Fibroblast of skin of right quadriceps (primary cell): ENCODE measurements around the gene TARBP2.

ENCODE experiments used
- DNase-seq: peaks from one replicate; pipeline ENCODE4 v3.0.0-alpha.2; 2013

The TARBP2 gene

GRCh38 chr12:53476769-53477209 lies 24.3 kb upstream of the TARBP2 start:
- DNase-seq, result peak; percentile 45

- no peak for DNase-seq
These were observed 22.2 kb upstream of the TARBP2 start for GRCh38 chr12:53478865-53479264.

GRCh38 chr12:53479331-53479730 lies 21.8 kb upstream of the TARBP2 start:
- DNase-seq, result no peak

- no peak for DNase-seq
These were observed 20.3 kb upstream of the TARBP2 start for GRCh38 chr12:53480491-53481442.

- DNase-seq, result peak; percentile 46
These were observed 19.6 kb upstream of the TARBP2 start for GRCh38 chr12:53481458-53481857.

- DNase-seq, result peak; percentile 31
These were observed 19.0 kb upstream of the TARBP2 start for GRCh38 chr12:53481939-53482586.

GRCh38 chr12:53482626-53483168 lies 18.4 kb upstream of the TARBP2 start:
- DNase-seq, result no peak

- no peak for DNase-seq
These were observed 17.7 kb upstream of the TARBP2 start for GRCh38 chr12:53483225-53483978.

- DNase-seq, result no peak
These were observed 17.1 kb upstream of the TARBP2 start for GRCh38 chr12:53483979-53484377.

GRCh38 chr12:53484686-53485575 lies 16.2 kb upstream of the TARBP2 start:
- DNase-seq, result peak; percentile 28

GRCh38 chr12:53485955-53486735 lies 14.9 kb upstream of the TARBP2 start:
- no peak for DNase-seq

- no peak for DNase-seq
These were observed 14.2 kb upstream of the TARBP2 start for GRCh38 chr12:53486736-53487487.

- no peak for DNase-seq
These were observed 11.7 kb upstream of the TARBP2 start for GRCh38 chr12:53489242-53489864.

- no peak for DNase-seq
These were observed 8.9 kb upstream of the TARBP2 start for GRCh38 chr12:53492188-53492587.

GRCh38 chr12:53492830-53493609 lies 8.1 kb upstream of the TARBP2 start:
- DNase-seq, result peak; percentile 91

- no peak for DNase-seq
These were observed 7.3 kb upstream of the TARBP2 start for GRCh38 chr12:53493610-53494391.

GRCh38 chr12:53495903-53496751 lies 5.0 kb upstream of the TARBP2 start:
- peak; percentile 66 for DNase-seq
